OCI-LY7 (cell line): ENCODE data around the gene FBLL1.

ENCODE experiments used
- EZH2phosphoT487 ChIP-seq: fragments of 200-600 bp; sonication (generic); IDR thresholded peaks from 2 replicates; pipeline ENCODE4 v1.6.1; 2018; ENCODE audit warnings: low read depth, borderline replicate concordance, mild to moderate bottlenecking, mixed run types, antibody characterized with exemption, low read length, moderate library complexity, mixed read lengths
- TF ChIP-seq, protein P1 (sequence below): fragments of 200-600 bp; sonication (generic); conservative IDR thresholded peaks from 2 replicates; pipeline ENCODE4 v1.5.1; 2014; ENCODE audit warnings: mild to moderate bottlenecking, antibody characterized with exemption, low read length, moderate library complexity, mixed read lengths

DNA sequence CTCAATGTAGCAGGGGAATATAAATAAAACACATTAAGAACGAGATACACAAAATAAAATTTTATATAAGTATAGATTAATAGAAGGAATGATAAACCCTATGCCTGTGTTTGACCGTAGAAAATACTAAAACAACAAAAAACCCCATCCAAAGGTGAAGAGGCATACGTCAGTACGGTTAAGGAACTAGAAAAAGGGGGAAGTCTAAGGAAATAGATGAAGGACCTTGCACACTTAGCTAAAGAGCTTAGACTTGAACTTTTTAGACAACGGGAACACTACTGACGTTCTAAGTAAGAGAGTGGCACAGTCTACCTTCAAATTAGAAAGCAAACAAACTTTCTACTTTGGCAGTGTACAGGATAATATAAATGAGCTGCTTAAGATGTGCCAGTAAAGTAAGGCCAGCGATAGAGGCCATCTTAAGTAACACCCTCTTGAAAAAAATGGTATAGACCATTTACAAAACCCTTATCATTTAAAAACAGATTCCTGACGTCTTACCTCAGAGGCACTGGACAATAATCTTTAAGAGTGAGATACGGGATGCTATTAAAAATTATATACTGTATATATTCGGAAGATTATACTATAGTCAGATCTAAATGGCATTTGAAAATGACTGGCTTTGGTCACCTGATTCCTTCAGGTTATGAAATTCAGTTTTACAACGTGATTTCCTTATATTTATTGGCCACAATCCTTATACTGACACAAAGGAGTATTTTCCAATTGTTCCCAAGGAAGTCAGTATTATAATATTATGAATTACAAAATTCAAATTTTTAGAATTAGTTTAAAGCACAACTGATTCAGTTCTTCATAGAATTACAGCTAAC lies 41.6 kb downstream of the FBLL1 start:
- TF ChIP-seq EZH2phosphoT487: no peak
- TF ChIP-seq, protein P1, sequence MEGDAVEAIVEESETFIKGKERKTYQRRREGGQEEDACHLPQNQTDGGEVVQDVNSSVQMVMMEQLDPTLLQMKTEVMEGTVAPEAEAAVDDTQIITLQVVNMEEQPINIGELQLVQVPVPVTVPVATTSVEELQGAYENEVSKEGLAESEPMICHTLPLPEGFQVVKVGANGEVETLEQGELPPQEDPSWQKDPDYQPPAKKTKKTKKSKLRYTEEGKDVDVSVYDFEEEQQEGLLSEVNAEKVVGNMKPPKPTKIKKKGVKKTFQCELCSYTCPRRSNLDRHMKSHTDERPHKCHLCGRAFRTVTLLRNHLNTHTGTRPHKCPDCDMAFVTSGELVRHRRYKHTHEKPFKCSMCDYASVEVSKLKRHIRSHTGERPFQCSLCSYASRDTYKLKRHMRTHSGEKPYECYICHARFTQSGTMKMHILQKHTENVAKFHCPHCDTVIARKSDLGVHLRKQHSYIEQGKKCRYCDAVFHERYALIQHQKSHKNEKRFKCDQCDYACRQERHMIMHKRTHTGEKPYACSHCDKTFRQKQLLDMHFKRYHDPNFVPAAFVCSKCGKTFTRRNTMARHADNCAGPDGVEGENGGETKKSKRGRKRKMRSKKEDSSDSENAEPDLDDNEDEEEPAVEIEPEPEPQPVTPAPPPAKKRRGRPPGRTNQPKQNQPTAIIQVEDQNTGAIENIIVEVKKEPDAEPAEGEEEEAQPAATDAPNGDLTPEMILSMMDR: no peak
